ENCODE measurements around the gene CACNA1C. TPM values are rescaled to one million over a fixed set of nuclear protein-coding genes. Genes with fewer than 3 reads are reported as not detected.

The CACNA1C gene
- polyA plus RNA-seq, 4 donors: 0.67 to 2.5 (median 2.0) TPM

DNA sequence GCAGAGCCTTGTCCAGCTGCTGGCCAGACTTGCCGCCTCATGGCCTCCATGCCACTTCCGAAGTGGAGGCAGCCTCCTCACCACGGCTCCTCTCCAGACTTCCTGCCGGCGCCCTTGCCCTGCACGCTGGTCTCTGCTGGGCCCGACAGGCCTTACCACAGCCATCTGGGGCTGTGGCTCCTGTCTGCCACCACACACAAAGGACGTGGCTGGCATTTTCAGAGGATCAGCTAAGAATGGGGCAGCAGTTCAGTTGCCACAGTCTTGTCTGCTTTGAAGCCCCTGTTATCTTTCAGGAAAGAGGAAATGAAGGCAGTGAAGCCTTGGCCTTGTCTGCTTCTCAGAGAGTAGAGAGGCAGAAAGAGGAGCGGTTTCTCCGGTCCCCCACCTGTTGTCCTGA lies 564.0 kb downstream of the CACNA1C start:
- Histone ChIP-seq H3K4me1 (ENCODE audit: control insufficient read depth in 3 of 3, insufficient read depth in 2 of 3, low read depth in 1 of 3, low read length in 2 of 3) (no peaks in the 10 kb centered on the region), H3K36me3 (ENCODE audit: control insufficient read depth in 3 of 3, insufficient read depth in 2 of 3, low read depth in 1 of 3, low read length in 3 of 3) (peaks cover 0 to 2% (median 0%) of the 10 kb centered on the region in 3 donors), H3K9me3 (ENCODE audit: control insufficient read depth in 2 of 2, insufficient read depth in 1 of 2, low read depth in 1 of 2, low read length in 1 of 2) (no peaks in the 10 kb centered on the region), H3K4me3 (ENCODE audit: low read depth in 1 of 3, low read length in 3 of 3) (no peak overlapping the region), H3K27ac (ENCODE audit: low read depth in 1 of 3, low read length in 2 of 3) (no peak overlapping the region), H3K27me3 (ENCODE audit: control insufficient read depth in 3 of 3, insufficient read depth in 3 of 3, low read length in 3 of 3) (no peaks in the 10 kb centered on the region)
- 67 to 74% (median 71%) methylated on average over 10 of the region's 10 CpGs for WGBS, 3 donors
- DNase-seq (no peak), FAIRE-seq (no peak)

DNA sequence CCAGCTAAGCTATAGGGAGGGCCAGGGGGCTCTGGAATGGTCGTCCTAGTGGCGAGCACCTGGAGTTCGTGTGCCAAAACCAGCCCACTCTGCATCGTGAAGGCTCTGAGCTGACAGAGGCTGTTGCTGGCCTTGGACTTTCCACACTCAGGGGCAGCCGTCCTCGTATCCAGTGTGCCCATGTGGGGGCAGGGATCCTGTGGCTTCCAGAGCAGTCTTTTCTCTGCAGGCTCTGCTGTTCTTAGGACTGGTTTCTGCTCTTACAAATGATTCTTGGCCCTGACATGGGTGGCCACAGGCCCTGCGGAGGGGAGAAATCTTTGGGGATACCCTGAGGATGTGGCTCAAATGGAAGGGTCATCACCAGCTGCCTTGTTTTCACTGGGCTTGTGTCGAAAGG lies 564.6 kb downstream of the CACNA1C start:
- H3K4me3 ChIP-seq (ENCODE audit: low read depth in 1 of 3, low read length in 3 of 3): no peak overlapping the region
- no peaks in the 10 kb centered on the region for H3K36me3 ChIP-seq (ENCODE audit: control insufficient read depth in 3 of 3, insufficient read depth in 2 of 3, low read depth in 1 of 3, low read length in 3 of 3)
- DNase-seq (no peak), FAIRE-seq (no peak)
- WGBS, 3 donors: 86 to 95% (median 86%) methylated on average over 8 of the region's 8 CpGs
- H3K27me3 ChIP-seq (ENCODE audit: control insufficient read depth in 3 of 3, insufficient read depth in 3 of 3, low read length in 3 of 3): no peaks in the 10 kb centered on the region
- no peaks in the 10 kb centered on the region for H3K4me1 ChIP-seq (ENCODE audit: control insufficient read depth in 3 of 3, insufficient read depth in 2 of 3, low read depth in 1 of 3, low read length in 2 of 3)
- no peak overlapping the region for H3K27ac ChIP-seq (ENCODE audit: low read depth in 1 of 3, low read length in 2 of 3)
- no peaks in the 10 kb centered on the region for H3K9me3 ChIP-seq (ENCODE audit: control insufficient read depth in 2 of 2, insufficient read depth in 1 of 2, low read depth in 1 of 2, low read length in 1 of 2)

DNA sequence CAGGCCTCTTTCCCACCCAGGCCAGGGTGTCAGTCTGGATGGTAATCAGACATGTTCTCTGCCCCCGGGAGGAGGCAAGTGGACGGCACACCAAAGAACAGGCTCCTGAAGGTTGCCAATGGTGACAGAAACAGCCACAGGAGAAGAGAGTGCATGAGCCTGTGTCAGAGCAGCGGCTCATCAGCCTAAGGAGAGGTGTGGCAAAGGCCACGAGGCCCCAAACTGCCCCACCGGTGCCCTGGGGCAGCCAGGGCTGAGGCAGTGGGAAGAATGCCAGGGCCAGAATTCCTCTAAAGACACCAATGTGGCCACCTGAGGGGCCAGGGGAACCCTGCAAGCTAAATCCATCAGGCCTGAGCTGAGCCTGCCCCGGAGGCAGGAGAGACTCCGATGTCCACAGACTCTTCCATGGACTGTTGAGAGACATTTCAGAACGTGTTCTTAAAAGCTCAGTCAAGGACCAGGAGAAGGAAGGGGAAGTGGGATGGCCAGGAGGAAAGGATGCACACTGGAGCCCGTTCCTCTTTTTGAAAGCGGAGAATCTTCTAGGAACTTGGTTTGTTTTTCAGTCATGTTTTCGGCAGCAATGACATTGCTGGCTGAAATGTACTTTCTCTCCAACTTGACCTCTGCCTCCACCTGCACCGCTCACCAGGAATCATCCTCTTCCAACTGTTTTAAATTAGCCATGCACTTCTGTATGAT lies 565.7 kb downstream of the CACNA1C start:
- H3K4me1 ChIP-seq (ENCODE audit: control insufficient read depth in 3 of 3, insufficient read depth in 2 of 3, low read depth in 1 of 3, low read length in 2 of 3): no peaks in the 10 kb centered on the region
- no peak overlapping the region for H3K4me3 ChIP-seq (ENCODE audit: low read depth in 1 of 3, low read length in 3 of 3)
- FAIRE-seq (no peak), DNase-seq (no peak)
- 54 to 80% (median 70%) methylated on average over 12 of the region's 12 CpGs for WGBS, 3 donors
- no peaks in the 10 kb centered on the region for H3K36me3 ChIP-seq (ENCODE audit: control insufficient read depth in 3 of 3, insufficient read depth in 2 of 3, low read depth in 1 of 3, low read length in 3 of 3)
- no peaks in the 10 kb centered on the region for H3K9me3 ChIP-seq (ENCODE audit: control insufficient read depth in 2 of 2, insufficient read depth in 1 of 2, low read depth in 1 of 2, low read length in 1 of 2)
- H3K27me3 ChIP-seq (ENCODE audit: control insufficient read depth in 3 of 3, insufficient read depth in 3 of 3, low read length in 3 of 3): no peaks in the 10 kb centered on the region
- H3K27ac ChIP-seq (ENCODE audit: low read depth in 1 of 3, low read length in 2 of 3): no peak overlapping the region

- no peak overlapping the region for H3K27ac ChIP-seq (ENCODE audit: low read depth in 1 of 3, low read length in 2 of 3)
- FAIRE-seq (no peak), DNase-seq (no peak)
- no peaks in the 10 kb centered on the region for H3K27me3 ChIP-seq (ENCODE audit: control insufficient read depth in 3 of 3, insufficient read depth in 3 of 3, low read length in 3 of 3)
- H3K9me3 ChIP-seq (ENCODE audit: control insufficient read depth in 2 of 2, insufficient read depth in 1 of 2, low read depth in 1 of 2, low read length in 1 of 2): no peaks in the 10 kb centered on the region
- H3K4me1 ChIP-seq (ENCODE audit: control insufficient read depth in 3 of 3, insufficient read depth in 2 of 3, low read depth in 1 of 3, low read length in 2 of 3): no peaks in the 10 kb centered on the region
- H3K36me3 ChIP-seq (ENCODE audit: control insufficient read depth in 3 of 3, insufficient read depth in 2 of 3, low read depth in 1 of 3, low read length in 3 of 3): no peaks in the 10 kb centered on the region
- H3K4me3 ChIP-seq (ENCODE audit: low read depth in 1 of 3, low read length in 3 of 3): no peak overlapping the region
- 89 to 92% (median 90%) methylated on average over 5 of the region's 5 CpGs for WGBS, 3 donors
Observed at GRCh38 chr12:2619136-2619535, 566.3 kb downstream of the CACNA1C start.

GRCh38 chr12:2622460-2622859 lies 569.7 kb downstream of the CACNA1C start:
- Histone ChIP-seq H3K36me3 (ENCODE audit: control insufficient read depth in 3 of 3, insufficient read depth in 2 of 3, low read depth in 1 of 3, low read length in 3 of 3) (no peaks in the 10 kb centered on the region), H3K9me3 (ENCODE audit: control insufficient read depth in 2 of 2, insufficient read depth in 1 of 2, low read depth in 1 of 2, low read length in 1 of 2) (no peaks in the 10 kb centered on the region), H3K4me3 (ENCODE audit: low read depth in 1 of 3, low read length in 3 of 3) (no peak overlapping the region), H3K27ac (ENCODE audit: low read depth in 1 of 3, low read length in 2 of 3) (no peak overlapping the region), H3K4me1 (ENCODE audit: control insufficient read depth in 3 of 3, insufficient read depth in 2 of 3, low read depth in 1 of 3, low read length in 2 of 3) (no peaks in the 10 kb centered on the region), H3K27me3 (ENCODE audit: control insufficient read depth in 3 of 3, insufficient read depth in 3 of 3, low read length in 3 of 3) (peaks cover 0 to 3% (median 0%) of the 10 kb centered on the region in 3 donors)
- WGBS, 3 donors: 77 to 87% (median 79%) methylated on average over 6 of the region's 6 CpGs
- FAIRE-seq (no peak), DNase-seq (no peak)

DNA sequence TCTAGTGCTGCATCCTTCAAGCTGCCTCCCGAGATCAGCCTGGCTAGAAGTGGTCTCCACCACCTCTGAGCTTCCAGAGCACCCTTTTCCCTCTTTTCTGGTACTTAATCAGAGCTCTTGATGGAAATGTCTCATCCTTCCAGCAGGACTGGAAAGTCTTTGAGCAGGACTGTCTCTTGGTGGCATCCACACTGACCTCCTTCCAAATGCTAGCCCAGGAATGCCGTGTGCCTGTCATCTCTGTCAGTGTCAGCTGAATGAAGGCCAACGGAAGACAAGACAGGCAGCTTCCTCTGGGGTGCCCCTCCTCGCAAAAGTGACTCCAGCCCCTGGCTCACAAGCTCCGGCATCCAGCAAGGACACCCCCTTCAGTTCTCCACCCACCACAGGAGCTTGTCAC lies 570.7 kb downstream of the CACNA1C start:
- H3K27ac ChIP-seq (ENCODE audit: low read depth in 1 of 3, low read length in 2 of 3): no peak overlapping the region
- H3K36me3 ChIP-seq (ENCODE audit: control insufficient read depth in 3 of 3, insufficient read depth in 2 of 3, low read depth in 1 of 3, low read length in 3 of 3): no peaks in the 10 kb centered on the region
- H3K9me3 ChIP-seq (ENCODE audit: control insufficient read depth in 2 of 2, insufficient read depth in 1 of 2, low read depth in 1 of 2, low read length in 1 of 2): no peaks in the 10 kb centered on the region
- DNase-seq (no peak), FAIRE-seq (no peak)
- 76 to 84% (median 79%) methylated on average over 5 of the region's 5 CpGs for WGBS, 3 donors
- peaks cover 0 to 3% (median 0%) of the 10 kb centered on the region in 3 donors for H3K27me3 ChIP-seq (ENCODE audit: control insufficient read depth in 3 of 3, insufficient read depth in 3 of 3, low read length in 3 of 3)
- no peaks in the 10 kb centered on the region for H3K4me1 ChIP-seq (ENCODE audit: control insufficient read depth in 3 of 3, insufficient read depth in 2 of 3, low read depth in 1 of 3, low read length in 2 of 3)
- no peak overlapping the region for H3K4me3 ChIP-seq (ENCODE audit: low read depth in 1 of 3, low read length in 3 of 3)

DNA sequence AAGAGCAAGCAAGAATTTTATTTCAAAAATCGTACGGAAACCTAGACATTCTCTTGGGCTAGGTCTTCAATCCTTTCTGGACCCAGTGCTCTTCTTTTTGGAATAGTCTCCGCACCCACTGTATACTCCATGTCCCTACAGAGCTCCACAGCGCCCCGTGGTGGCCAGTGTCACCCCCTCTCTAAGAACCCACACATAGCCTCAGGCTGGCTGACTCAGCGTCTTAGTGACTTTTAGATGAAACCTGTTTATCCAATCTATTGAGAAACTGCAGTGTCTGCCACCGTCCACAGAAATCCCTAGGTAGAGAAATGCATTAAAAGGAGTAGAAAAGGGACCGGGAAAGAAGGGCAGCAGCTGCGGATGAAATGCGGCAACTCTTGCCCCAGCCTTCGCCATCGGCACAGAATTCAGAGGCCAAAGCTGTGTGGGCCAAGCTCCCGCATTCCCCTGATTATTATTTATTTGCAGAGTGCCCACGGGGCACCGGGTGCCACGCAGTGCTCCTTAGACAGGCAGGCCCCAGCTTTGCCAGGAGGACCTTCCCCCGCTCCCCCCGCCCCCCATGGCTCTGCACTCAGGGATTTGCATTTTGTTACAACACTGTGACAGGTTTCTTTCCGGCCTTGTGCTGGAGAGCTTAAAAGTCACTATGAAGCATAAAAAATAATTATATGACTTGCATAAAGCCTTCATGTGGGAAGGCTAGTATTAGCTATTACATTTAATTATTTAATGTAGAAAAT lies 571.9 kb downstream of the CACNA1C start:
- no peaks in the 10 kb centered on the region for H3K9me3 ChIP-seq (ENCODE audit: control insufficient read depth in 2 of 2, insufficient read depth in 1 of 2, low read depth in 1 of 2, low read length in 1 of 2)
- no peaks in the 10 kb centered on the region for H3K4me1 ChIP-seq (ENCODE audit: control insufficient read depth in 3 of 3, insufficient read depth in 2 of 3, low read depth in 1 of 3, low read length in 2 of 3)
- peaks cover 0 to 3% (median 0%) of the 10 kb centered on the region in 3 donors for H3K27me3 ChIP-seq (ENCODE audit: control insufficient read depth in 3 of 3, insufficient read depth in 3 of 3, low read length in 3 of 3)
- whole genome bisulfite sequencing, 3 donors: 63 to 76% (median 69%) methylated on average over 19 of the region's 19 CpGs
- no peak for FAIRE-seq
- H3K27ac ChIP-seq (ENCODE audit: low read depth in 1 of 3, low read length in 2 of 3): no peak overlapping the region
- H3K4me3 ChIP-seq (ENCODE audit: low read depth in 1 of 3, low read length in 3 of 3): no peak overlapping the region
- H3K36me3 ChIP-seq (ENCODE audit: control insufficient read depth in 3 of 3, insufficient read depth in 2 of 3, low read depth in 1 of 3, low read length in 3 of 3): no peaks in the 10 kb centered on the region
- no peak for DNase-seq

GRCh38 chr12:2625289-2625612 lies 572.5 kb downstream of the CACNA1C start:
- WGBS, 3 donors: 56 to 82% (median 75%) methylated on average over 13 of the region's 13 CpGs
- no peak overlapping the region for H3K4me3 ChIP-seq (ENCODE audit: low read depth in 1 of 3, low read length in 3 of 3)
- H3K4me1 ChIP-seq (ENCODE audit: control insufficient read depth in 3 of 3, insufficient read depth in 2 of 3, low read depth in 1 of 3, low read length in 2 of 3): no peaks in the 10 kb centered on the region
- no peaks in the 10 kb centered on the region for H3K36me3 ChIP-seq (ENCODE audit: control insufficient read depth in 3 of 3, insufficient read depth in 2 of 3, low read depth in 1 of 3, low read length in 3 of 3)
- H3K27me3 ChIP-seq (ENCODE audit: control insufficient read depth in 3 of 3, insufficient read depth in 3 of 3, low read length in 3 of 3): peaks cover 0 to 3% (median 0%) of the 10 kb centered on the region in 3 donors
- H3K9me3 ChIP-seq (ENCODE audit: control insufficient read depth in 2 of 2, insufficient read depth in 1 of 2, low read depth in 1 of 2, low read length in 1 of 2): no peaks in the 10 kb centered on the region
- FAIRE-seq (no peak), DNase-seq (no peak)
- H3K27ac ChIP-seq (ENCODE audit: low read depth in 1 of 3, low read length in 2 of 3): no peak overlapping the region
